GM12872 (cell line): Measurements from ENCODE around the gene CD276.

Experiments
- CTCF ChIP-seq: IDR thresholded peaks from 3 replicates; pipeline ENCODE4 v1.5.1; 2011; ENCODE audit warnings: low read depth, mild to moderate bottlenecking, low read length, moderate library complexity; ENCODE audit not compliant: insufficient read depth

CD276 gene

GRCh38 chr15:73680549-73680948, 3.6 kb upstream of the CD276 start:
- TF ChIP-seq CTCF: no peak

- no peak for TF ChIP-seq CTCF
Observed at GRCh38 chr15:73681063-73681462, 3.1 kb upstream of the CD276 start.

- TF ChIP-seq CTCF: no peak
Observed at GRCh38 chr15:73681856-73682599, 2.2 kb upstream of the CD276 start.

- TF ChIP-seq CTCF: no peak
Observed at GRCh38 chr15:73682600-73683090, 1.5 kb upstream of the CD276 start.

DNA sequence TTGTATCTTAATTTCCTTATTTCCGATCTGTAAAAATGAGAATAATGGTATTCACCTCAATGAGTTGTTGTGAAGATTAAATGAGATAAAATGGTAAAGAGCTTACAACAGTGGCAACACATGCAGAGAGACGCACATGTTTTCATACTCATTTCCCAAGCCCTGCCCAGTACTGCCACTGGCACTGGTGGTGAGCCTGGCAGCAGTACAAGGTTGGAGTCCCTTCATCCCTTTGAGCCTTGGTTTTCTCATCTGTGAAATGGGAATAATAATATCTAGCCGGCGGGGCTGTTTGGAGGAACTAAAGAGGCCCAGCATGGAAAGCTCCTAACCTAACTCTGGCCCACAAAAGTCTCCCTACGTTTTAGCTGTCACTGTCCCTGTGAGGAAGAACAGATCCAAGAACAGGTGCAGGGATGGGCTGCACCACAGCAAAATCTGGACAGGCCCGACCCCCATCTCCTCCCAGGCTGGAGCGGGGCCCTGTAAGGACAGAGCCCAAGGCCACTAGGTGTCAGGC, 866 bp upstream of the CD276 start:
- TF ChIP-seq CTCF: no peak

- TF ChIP-seq CTCF: no peak
Observed at GRCh38 chr15:73684581-73685455, 635 bp downstream of the CD276 start.

DNA sequence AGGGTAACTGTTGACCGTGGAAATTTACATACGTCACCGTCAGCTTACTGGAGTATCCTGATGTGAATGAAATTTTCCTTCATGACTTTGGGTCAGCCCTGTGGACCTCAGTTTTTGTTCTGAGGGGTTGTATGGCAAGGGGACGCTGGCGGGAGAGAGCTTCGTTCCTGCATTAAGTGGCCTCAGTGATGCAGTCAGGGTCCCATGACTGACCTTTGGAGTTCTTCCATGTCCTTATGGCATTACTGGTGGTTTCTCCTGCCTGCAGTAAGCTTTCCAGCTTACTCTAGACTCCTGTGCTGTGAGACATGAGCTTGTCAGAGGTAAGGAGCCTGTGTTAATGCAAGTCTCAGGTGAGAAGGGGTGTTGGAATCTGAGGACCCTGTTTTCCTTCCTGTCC, 1.8 kb downstream of the CD276 start:
- TF ChIP-seq CTCF: no peak
